OCI-LY3 (cell line): ENCODE results near the gene CREB3L1.

ENCODE experiments used
- CTCF ChIP-seq: fragments of 200-600, 300-600 bp; sonication (generic); IDR thresholded peaks from 2 replicates; pipeline ENCODE4 v1.5.1; 2014; ENCODE audit warnings: antibody characterized with exemption, low read length, low read depth
- EZH2phosphoT487 ChIP-seq: fragments of 200-600 bp; shearing (Covaris generic); IDR thresholded peaks from 2 replicates; pipeline ENCODE4 v1.6.1; 2018; ENCODE audit warnings: antibody characterized with exemption, mixed run types, low read depth

DNA sequence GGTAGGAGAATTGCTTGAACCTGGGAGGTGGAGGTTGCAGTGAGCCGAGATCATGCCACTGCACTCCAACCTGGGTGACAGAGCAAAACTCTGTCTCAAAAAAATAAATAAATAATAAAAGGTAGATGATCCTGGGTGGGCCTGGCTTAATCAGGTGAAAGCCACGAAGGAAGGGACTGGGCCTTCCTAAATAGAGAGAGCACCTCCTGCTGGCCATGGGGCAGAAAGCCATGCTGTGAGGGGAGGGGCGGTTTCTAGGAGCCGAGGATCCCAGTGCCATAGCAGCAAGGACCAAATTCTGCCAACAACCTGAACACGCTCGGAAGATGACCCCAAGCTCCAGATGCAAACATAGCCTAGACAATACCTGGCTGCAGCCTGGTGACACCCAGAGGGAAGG, 45.3 kb downstream of the CREB3L1 start:
- TF ChIP-seq CTCF: peak; percentile 15; the same call in 1 of the 2 replicates
- TF ChIP-seq EZH2phosphoT487: no peak
